SH-SY5Y (cell line): ENCODE results near the gene SLC66A1.

Source experiments
- GATA2 ChIP-seq: IDR thresholded peaks from 2 replicates; pipeline ENCODE4 v1.6.1; 2011; ENCODE audit warnings: mild to moderate bottlenecking, low read depth, low read length
- GATA3 ChIP-seq: IDR thresholded peaks from 2 replicates; pipeline ENCODE4 v1.6.1; 2011; ENCODE audit warnings: low read depth, mild to moderate bottlenecking, low read length, moderate library complexity

DNA sequence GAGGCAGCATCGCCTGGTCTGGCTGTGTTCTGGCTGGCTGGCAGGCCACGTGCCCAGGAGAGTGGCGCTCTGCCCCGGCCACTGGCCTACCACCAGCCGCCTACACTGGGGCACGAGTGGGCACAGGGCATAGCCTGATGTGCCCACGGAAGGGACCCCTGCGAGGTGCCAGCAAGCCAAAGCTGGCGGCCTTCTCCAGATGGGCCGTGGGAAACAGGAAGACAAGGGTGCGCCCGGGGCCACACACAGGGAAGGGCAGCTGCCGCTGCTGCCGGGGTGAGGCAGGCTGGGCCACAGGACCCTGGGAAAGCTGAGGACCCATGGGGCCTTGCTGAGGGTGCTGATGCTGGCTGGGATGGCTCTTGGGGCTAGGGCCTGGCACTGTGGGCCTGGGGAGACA lies 40.7 kb downstream of the SLC66A1 start:
- no peak for TF ChIP-seq GATA2
- no peak for TF ChIP-seq GATA3
